ENCODE data around the gene HDAC5.
A peak's percentile ranks its signal among the peaks of the same experiment; 100 is the strongest.
"Not testable (repeated sequence)": the region's sequence is repeated elsewhere in the genome, so short reads cannot be mapped to it uniquely, and the experiment has no call there.

The HDAC5 gene

DNA sequence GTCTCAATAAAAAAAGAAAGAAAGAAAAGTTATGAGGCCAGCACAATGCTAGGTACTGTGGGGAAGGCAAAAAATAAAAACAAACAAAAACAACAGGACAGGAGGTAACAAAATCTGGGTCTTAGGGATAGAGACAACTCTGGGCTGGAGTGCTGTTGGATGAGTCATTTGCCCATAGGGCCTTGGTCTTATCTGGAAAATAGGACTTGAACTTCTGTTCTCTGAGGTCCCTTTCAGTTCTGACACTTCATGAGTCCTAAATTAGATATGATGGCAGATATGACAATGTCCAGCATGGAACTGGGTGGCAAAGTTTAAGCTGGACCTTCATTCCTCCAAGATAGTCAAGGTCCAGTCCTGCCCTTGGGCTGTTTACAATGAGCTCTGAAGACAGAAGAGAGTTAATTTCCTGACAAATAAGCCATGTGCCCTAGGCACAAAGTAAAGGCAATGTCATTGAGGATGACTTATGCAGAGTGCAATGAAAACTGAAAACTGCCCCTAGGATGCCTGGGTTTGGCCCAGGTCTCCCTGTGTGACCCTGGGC, 8.9 kb upstream of the HDAC5 start:
- no peak for DNase-seq

DNA sequence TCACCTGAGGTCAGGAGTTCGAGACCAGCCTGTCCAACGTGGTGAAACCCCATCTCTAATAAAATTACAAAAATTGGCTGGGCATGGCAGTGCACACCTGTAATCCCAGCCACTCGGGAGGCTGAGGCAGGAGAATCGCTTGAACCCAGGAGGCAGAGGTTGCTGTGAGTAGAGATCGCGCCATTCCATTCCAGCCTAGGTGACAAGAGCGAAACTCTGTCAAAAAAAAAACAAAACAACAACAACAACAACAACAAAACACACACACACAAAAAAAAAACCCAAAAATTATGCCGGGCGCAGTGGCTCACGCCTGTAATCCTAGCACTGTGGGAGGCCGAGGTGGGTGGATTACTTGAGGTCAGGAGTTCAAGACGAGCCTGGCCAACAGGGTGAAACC, 7.9 kb upstream of the HDAC5 start:
- DNase-seq: not testable (repeated sequence)

DNA sequence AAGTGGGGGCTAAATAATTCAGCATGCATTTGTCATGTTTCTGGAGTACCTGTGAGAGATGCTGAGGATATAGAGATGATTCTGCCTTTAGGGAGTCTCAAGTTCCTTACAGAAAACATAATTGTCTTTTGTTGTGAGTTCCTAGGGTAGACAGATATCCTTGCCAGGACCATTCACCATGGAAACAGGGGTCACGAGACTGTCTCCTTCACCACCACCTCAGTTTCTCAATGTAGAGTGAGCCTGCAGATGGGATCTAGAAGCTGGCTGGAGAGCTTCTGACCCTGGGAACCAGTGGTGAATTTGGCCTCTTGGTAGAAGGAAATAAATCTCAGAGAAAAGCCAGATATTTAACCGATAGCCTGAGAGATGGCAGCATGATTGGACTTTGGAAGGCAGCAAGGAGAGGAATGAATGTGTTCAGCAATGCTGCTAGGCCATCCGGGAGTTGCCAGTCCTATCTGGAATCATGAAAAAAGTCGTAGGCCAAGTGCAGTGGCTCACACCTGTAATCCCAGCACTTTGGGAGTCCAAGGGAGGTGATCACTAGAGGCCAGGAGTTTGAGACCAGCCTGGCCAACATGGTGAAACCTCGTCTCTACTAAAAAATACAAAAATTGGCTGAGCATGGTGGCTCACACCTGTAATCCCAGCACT, 7.4 kb upstream of the HDAC5 start:
- no peak for DNase-seq

DNA sequence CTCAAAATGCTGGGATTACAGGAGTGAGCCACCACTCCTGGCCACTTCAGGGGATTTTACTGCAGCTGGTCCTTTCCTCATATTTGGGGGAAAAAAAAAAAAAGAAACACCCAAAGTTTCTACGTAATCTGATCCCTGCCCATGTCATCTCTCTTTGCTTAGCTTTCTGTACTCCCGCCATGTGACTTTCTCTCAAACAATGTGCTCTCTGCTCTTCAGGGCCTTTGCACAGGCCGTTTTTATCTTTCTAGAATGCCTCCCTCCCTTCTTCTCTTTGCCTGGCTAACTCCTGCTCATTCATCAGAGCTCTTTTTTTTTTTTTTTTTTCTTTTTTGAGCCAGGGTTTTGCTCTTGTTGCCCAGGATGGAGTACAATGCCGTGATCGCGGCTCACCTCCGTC, 4.9 kb upstream of the HDAC5 start:
- DNase-seq: no peak

DNA sequence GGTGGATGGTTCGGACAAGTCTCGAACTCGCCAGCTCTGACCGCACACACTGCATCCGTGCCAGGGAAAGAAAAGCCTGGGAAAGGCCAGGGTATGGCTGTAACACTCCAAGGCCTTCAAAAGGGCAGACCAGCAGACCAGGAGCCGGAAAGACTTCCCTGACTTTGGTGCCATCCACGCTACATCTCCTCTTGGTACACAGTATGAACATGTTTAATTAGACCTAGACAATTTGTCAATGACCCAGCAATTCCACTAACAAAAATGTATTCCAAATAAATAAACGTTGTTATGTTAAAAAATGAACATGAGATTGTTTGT, 637 bp upstream of the HDAC5 start:
- DNase-seq: no peak

DNA sequence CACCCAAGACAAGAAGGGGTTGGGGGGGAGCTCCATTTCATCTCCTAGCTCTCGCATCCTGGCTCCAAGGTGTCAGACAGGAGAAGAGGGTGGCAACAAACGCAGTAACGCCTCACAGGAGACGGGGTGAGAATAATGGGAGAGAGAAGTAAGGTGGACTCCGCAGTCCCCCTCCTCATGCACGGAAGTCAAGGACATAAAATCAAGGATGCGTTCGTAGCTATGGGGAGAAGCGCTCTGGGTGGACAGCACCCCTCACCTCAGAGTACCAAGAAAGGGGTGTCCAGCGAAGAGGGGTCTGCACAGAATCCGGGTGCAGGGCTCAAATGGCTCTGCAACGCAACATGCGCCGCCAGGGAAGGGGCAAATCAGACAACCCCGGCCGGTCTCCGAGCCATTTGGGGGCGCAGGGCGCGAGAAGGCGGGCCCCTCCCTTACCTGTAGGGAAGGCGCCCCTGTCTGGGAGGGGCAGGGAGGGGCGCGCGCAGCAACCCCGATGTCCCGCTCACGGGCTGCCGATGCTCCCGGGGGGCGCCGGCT, 555 bp downstream of the HDAC5 start:
- peak; percentile 24 for DNase-seq

DNA sequence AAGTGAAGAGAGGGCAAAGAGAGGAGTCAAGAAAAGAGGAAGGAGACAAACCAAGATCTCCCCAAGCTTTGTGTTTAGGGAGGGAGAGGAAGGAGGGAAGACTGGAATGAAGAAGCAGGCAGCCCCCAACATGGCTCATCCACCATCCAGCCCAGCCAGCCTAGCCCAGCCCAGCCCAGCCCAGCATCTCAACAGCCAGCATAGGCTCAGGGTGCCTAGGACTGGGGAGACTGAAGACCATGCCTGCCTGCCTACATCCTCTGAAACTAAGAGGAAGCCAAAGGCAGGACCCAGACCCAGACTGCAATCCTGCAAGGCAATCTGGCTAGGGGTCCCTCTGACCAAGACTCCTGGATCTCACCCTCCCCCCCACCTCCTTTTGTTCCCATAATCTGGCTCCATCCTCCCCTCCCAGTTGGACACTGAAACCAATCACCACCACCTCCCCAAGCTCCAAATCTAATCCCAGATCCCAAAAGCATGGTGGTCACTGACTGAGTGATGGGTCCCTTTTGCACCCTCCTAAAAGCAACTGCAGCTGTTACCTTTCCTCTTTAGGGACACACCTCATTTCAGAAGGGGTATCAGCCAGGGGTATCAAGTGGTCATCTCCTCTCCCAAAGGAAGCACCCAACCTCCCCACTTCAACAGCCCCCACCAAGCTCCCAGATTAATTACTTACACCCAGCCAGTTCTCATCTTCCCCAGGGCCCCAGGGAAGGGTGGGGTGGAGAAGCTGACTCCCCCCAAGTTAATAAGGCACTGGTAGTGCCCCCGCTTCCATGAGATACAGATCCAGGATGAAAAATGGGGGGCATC, 1.2 kb downstream of the HDAC5 start:
- no peak for DNase-seq

DNA sequence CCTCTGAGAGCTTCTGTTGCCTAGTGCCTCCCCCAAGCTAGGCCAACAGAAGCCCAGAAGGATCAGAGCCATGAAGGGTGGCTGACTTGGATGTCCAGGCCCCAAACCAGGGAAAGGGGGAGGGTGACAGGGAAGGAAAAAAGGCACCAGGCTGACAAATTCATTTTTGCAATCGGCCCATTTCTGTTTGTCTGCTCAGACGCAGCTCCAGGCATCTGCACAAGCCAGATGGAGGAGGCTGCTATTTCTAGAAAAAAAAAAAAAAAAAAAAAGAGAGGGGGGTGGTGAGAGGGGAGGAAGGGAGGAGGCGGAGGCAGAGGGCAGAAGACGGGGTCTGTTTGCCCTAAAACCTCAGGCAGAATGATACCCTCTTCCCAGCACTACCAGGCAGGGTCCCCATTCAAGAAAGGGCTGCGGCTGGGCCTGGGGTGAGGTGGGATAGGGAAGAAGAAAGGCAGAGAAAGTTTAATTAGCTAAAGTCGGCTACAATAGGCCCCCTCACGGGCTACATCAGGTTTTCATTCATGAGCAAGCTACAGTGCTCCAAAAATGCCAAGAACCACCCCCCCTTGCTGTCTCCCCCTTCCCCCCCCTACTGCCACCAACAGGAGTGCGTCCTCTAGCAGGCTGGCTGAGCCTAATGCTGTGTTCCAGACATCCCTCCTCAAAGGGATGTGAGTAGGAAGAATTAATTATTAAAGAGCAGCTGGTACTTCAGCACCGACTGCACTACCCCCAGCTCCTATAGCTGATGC, 2.4 kb downstream of the HDAC5 start:
- DNase-seq: peak; percentile 61

DNA sequence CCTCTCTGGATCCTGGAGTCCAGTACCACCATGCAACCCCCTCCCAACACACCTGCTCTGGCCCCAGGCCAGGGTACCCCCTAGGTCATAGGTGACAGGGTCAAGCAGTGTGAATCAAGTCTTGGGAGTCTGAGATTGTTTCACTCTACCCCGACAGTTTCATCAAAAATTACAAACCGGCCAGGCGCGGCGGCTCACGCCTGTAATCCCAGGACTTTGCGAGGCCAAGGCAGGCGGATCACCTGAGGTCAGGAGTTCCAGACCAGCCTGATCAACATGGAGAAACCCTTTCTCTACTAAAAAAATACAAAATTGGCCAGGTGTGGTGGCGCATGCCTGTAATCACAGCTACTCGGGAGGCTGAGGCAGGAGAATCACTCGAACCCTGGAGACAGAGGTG, 3.2 kb downstream of the HDAC5 start:
- DNase-seq: not testable (repeated sequence)

DNA sequence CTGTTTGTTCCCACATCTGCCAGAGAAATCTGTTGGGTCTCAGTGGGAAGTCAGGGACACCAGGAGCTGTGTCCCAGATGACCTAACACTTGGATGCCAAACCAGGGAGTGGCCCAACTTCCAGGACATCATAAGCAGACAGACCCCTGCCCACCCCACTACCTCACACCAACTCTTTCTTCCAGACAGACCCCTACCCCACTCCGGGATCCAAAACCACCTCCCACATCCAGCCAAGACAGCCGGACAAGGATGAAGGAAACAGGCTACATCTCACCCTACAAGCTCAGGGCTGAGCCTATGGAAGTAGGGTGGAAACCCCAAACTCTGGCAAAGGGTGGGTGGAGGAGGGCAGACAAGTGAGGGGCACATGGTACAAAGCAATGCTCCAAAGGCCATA, 3.6 kb downstream of the HDAC5 start:
- no peak for DNase-seq

DNA sequence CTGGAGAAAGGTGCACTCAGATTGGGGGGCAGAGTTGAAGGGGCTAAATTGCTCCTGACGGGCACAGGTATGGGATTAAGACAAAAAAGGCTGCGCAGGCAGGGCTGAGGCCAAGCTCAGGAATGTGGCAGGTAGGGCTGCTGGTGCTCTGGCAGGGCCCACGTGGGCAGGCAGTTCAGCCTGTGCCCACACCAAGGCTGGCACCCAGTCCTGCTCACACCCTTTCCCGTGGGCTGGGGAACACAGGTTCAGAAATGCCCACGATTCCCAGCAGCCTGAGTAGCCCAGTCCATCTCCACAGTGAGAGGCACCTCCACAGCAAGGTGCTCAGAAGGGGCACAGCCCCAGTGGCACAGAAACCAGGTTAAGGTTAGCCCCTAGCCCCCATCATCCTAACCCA, 4.4 kb downstream of the HDAC5 start:
- DNase-seq: no peak

DNA sequence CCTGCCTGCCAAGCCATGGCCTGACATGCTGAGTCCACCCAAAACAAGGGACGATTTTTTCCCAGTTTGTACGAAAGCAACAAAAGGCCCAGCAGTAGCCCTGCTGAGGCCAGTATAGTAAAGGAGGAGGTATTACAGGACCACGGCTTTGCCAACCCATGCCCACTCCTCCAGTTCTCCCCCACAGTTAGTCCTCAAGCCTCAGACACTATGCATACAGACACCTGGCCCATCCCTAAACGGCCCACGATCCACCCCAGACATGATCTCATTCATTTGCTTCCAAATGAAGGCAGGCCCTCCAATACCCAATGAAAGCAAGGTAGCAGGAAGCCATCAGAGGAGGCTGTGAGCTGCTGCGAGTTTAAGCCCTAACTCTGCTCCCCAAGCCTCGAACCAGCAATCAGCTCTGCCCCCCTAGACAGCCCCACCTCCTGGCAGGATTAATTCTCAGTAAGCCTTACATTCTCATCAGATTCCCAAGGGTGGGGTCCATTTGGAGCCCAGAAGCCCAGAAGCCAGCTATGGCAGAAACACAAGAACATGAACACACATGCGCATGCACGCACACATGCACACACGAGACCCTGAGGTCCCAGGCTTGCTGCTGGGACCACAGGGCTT, 4.9 kb downstream of the HDAC5 start:
- DNase-seq: no peak

DNA sequence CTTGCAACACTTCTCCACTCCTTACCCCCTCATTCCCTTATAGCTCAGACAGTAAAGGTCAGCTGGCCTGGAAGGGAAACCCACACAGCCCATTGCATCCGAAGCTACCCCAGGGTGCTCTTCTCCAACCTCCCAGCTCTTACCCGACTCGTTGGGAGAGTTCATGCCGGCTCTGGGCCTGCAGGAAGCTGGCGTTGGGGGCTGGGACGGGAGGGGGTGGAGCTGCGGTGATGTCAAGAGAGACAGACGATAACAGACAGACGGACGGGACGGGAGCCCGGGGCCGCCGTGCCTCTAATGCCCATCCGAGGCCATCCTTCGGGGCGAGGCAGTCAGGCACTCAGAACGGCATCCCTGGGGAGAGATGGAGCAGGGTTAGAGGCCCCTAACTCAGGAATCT, 6.1 kb downstream of the HDAC5 start:
- DNase-seq: no peak

DNA sequence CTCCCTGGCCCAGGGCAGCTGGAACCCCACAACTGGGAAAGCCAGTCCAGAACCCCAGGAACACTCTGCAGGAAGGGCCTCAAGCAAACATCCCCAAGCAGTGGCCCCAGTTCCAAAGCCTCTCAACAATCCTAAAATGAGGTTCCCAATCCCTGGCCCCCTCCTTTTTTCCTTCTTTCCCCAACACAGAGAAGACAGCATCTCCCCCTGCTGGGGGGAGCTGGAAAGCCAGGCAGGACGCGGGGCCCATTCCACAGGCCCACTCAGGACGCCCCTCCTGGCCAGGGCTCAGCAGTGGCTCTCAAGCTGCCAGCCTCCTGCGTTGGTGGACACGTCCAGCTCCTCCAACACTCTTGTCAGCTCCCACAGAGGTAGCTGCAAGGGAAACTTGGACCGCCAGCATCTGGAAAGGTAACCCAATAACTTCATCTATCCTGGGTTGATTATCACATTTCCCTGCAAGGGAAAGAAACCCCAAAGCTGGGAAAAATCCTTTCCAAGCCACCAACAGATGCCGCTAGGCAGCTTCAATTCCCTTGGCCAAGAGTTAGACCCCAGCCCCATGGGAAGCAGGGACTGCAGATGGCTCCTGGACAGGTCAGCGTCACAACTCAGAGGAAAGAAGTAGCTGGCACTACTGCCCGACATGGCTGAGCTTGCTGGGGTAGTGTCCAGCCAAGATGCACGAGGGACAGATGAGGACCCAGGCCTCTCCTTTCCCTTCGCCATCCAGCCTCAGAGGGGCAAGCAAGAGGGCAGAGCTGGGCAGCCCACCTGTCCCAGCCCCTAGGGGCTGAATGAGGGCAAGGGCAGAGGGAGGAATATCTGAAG, 7.6 kb downstream of the HDAC5 start:
- no peak for DNase-seq

DNA sequence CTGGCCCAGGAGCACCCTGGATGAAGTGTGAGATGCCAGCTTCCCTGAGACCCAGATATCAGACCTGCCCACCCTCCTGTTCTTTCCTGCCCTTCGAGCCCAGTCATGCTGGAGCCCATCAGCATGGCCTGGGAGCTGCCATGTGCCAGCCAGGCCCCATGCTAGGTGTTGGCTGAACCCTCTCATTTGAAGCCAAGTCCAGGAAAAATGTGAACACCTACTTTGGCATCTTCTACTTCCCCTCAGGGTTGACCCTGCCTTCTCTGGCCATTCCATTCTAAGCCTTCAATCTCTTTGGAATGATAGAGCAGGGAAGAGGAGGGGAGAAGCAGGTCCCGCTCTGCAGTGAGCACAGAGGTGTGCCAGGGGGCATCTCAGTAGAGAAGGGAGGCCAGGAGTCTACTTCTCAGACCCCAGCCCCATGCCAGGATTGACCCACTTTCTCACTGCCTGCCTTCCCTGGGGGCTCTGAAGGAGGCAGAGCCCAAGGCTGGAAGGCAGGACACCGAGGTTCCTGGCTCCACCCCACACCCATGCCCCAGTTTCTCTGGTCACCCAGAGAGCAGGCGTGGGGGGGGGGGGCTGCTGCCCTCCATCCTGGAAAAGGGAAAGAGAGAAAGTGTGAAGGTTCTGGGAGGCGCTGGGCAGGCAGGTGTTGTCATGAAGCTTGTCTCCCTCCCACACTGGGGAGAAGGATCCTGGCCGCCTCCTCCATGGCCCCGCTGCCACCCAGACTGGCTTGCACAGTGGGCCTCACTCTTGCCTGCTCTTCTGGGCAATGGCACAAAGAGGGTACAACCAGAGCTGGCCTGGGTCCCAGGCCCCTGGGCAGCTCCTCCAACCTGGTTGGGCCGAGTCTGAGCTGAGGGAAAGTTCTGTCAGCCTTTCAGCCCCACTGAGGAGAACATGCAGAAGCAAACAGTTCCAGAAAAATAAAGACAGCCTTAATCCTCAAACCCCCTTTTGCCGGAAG, 9.3 kb downstream of the HDAC5 start:
- no peak for DNase-seq

DNA sequence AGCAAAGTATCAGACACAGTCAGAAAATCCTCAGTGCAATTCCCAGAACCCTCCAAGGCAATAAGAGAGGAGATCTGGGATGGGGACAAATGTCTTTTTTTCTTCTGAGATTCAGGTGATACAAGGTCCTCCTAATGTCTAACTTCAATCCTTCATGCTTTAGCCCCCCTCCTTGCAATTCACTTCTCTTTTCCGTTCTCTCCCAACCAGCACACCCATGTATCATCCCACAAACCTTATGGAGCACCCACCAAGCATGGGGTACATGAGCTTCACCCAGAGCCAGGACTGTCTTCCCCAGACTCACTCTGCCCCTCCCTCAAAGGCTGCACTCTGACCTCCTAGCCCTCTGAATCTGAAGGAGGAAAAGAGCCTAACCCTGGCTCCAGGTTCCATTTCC, 10.1 kb downstream of the HDAC5 start:
- no peak for DNase-seq

DNA sequence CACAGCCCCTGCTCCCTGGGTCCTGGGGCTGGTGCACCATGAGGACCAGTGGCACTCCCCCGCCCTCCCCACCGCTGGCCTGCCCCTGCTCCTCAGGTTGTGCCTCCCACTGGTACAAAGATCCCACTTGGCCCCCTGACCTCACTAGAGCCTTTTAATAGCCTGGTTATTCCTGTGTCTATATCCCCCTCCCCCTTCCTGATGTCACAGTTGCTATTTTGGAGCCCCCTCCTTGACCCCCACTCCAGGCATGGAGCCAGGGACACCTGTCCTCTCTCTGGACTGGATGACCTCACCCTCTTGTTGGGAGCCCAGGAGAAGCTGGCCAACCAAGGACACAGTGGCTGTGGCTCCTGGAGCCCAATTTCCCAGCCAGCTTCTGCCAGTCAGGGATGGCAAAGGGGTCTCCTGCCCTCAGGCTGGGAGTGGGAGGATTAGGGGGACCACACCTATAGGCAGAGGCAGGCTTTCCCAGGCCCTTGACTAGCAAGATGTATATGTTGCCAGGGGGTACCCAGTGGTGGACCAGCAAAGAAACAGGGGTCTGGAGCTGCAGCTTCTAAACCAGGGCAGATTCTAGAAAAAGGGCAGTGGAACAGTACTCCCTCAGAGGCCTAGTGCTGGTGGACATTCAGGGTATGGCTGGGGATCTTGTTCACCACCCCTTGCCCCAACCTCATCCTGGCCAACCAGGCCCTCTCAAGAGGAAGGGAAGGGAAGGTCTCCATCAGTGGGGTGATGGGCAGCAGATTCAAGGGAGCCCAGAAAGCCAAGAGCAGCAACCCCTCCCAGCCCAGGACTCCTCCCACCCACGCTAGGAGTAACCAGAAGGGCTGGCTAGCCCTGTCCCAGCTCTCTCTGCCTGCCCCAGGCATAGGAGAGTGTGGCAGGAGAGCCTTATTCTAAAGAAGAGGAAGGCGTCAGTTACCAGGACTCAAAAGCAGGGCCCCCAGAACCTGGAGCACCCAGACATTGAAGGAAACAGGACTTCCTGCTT, 10.9 kb downstream of the HDAC5 start:
- DNase-seq: no peak

DNA sequence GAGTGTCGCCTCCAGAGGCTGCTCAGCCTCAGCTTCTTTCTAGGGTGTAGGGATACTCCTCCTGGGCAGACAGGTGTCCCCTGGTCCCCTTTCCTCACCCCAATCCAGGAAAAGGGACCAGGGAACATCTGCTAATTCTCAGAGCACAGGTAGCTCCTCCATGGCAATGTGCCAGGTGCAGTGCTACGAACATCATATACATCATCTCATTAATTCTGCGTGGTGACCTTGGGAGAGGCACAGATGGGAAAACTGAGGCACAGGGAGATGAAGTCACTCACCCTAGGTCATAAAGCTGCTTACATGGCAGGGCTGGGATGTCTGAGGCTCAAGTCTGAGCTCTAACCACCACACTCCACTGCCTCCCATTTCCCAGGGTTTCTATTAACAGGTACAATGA, 11.7 kb downstream of the HDAC5 start:
- DNase-seq: peak; percentile 59

DNA sequence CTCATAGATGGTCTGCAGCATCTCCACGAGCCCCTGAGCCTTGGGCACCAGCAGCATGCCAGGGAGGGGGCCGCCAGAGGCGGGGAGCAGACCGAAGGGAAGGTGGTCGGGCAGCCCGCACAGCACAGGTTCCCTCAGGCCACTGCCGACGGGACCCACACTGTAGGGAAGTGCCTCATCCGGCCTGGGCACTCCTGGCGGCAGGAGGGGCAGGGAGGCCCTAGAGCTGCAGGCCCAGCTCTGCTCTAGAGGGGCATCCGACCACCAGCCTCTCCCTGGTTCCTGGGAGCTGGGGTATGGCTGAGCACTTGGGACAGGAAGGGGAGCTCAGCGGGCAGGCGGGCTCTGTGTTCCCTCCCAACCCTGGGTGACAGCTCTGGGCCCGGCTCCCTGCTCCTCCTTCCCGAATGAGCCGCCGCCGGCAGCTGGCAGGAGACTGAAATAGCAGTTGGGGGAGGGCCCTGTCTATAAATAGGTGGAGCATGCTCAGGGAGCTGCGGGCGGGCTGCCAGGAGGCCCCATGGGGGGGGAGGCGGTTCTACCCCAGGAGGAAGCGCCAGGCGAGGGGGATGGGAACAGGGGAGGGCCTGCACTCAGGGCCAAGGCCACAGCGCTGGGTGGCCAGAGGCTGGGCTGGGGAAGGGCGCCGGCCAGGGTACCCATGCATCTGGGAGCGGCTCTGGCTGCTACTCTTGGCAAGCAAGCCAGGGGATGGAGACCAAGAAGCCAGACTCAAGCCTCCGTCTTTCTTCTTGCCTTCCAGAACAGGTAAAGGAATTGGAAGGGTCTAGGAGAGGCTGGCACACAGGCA, 12.4 kb downstream of the HDAC5 start:
- DNase-seq: peak; percentile 96

Data from NCI-H2171 treated with DMSO at 0.1 percent for 48 hours (cell line).